B cell (primary cell): ENCODE results near the gene DDX56.

Experiments used
- CTCF ChIP-seq: fragments of 200-600 bp; IDR thresholded peaks from one replicate; pipeline ENCODE4 v1.8.0; 2022; ENCODE audit warnings: antibody characterized with exemption, mild to moderate bottlenecking
- EZH2 ChIP-seq: IDR thresholded peaks from 2 replicates; pipeline ENCODE4 v1.6.1; 2012; ENCODE audit warnings: borderline replicate concordance, low read depth, mild to moderate bottlenecking, moderate library complexity, low read length; ENCODE audit not compliant: insufficient read depth, poor library complexity, severe bottlenecking

- TF ChIP-seq EZH2 = no peak
- no peak for TF ChIP-seq CTCF
These were observed 28.8 kb upstream of the DDX56 start for GRCh38 chr7:44602576-44602910.
